HepG2 (cell line): Measurements from ENCODE around the gene RNLS.

Experiments
- POLR2G ChIP-seq: fragments of 200-400 bp; formaldehyde crosslinking; IDR thresholded peaks from 2 replicates; pipeline ENCODE4 v1.6.1; 2018; ENCODE audit warnings: mild to moderate bottlenecking, low read depth, low read length, moderate library complexity
- TF ChIP-seq, protein P1 (sequence below): sonication (generic); formaldehyde crosslinking; IDR thresholded peaks from 2 replicates; pipeline ENCODE4 v1.5.0; 2020; ENCODE audit warnings: mild to moderate bottlenecking, missing genetic modification reagents, moderate library complexity

DNA sequence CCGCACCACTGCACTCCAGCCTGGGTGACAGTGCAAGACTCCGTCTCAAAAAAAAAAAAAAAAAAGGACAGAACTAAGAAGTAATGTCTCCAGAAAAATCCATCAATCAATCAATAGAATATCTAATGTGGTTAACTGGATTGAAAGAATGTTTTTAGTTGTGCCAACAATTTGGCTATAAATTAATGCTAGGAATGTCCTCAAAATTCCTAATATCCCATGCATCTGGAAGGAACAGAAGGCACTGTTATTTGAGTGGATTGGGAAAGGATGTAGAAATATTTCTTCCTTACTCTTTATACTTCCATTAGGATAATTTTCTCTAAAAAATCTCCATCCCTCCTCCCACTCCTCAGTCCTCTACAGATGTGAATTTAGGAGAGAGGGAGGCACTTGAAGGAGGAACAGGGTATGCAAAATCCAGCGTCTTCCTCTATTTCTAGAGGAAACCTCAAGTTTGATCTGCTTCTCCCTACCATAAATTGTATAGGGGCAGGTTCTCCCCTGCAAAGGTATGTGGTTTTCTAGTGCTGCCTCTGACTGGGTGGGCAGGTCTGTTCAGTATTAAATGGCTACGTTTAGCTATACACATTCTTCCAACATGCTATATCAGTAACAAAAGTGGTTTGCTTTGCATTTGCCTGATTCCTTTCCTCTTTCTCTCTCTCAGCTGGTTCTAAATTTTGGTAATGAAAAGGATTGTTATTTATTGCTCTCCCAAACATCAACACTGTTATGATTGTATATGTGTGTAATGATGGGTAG, 54.1 kb downstream of the RNLS start:
- TF ChIP-seq POLR2G: no peak
- TF ChIP-seq, protein P1, sequence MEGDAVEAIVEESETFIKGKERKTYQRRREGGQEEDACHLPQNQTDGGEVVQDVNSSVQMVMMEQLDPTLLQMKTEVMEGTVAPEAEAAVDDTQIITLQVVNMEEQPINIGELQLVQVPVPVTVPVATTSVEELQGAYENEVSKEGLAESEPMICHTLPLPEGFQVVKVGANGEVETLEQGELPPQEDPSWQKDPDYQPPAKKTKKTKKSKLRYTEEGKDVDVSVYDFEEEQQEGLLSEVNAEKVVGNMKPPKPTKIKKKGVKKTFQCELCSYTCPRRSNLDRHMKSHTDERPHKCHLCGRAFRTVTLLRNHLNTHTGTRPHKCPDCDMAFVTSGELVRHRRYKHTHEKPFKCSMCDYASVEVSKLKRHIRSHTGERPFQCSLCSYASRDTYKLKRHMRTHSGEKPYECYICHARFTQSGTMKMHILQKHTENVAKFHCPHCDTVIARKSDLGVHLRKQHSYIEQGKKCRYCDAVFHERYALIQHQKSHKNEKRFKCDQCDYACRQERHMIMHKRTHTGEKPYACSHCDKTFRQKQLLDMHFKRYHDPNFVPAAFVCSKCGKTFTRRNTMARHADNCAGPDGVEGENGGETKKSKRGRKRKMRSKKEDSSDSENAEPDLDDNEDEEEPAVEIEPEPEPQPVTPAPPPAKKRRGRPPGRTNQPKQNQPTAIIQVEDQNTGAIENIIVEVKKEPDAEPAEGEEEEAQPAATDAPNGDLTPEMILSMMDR (CRISPR knock-in tag): no peak
